Dedifferentiated amniotic fluid mesenchymal stem cell (primary cell): ENCODE measurements around the gene ZXDC.

ENCODE experiments used
- DNase-seq: peaks from one replicate; pipeline ENCODE4 v3.0.0-alpha.2; 2016; ENCODE audit errors: extremely low spot score

The ZXDC gene

GRCh38 chr3:126415661-126416591 is 59.8 kb downstream of the ZXDC start:
- no peak for DNase-seq

- no peak for DNase-seq
Observed at GRCh38 chr3:126414961-126415660, 60.6 kb downstream of the ZXDC start.

DNA sequence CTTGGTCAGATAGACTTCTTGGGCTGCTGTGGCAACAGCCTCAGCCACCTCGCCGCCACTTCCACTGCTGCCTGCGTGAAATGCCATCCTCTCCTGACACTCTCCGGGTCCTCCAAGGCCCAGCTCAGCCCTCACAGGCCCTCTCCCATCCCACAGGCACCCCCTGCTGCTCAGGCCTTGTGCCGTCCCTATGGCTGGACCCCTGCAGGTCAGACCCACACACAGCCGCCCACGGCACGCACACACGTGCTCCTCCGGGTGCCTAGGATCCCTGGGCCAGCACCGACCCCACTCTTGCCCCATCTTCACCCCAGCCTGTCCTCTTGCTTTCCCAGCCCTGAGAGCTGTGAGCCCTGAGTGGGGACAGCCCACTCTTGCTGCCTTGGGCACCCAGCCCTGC is 61.3 kb downstream of the ZXDC start:
- no peak for DNase-seq

GRCh38 chr3:126413693-126414080 is 62.0 kb downstream of the ZXDC start:
- DNase-seq = no peak

DNA sequence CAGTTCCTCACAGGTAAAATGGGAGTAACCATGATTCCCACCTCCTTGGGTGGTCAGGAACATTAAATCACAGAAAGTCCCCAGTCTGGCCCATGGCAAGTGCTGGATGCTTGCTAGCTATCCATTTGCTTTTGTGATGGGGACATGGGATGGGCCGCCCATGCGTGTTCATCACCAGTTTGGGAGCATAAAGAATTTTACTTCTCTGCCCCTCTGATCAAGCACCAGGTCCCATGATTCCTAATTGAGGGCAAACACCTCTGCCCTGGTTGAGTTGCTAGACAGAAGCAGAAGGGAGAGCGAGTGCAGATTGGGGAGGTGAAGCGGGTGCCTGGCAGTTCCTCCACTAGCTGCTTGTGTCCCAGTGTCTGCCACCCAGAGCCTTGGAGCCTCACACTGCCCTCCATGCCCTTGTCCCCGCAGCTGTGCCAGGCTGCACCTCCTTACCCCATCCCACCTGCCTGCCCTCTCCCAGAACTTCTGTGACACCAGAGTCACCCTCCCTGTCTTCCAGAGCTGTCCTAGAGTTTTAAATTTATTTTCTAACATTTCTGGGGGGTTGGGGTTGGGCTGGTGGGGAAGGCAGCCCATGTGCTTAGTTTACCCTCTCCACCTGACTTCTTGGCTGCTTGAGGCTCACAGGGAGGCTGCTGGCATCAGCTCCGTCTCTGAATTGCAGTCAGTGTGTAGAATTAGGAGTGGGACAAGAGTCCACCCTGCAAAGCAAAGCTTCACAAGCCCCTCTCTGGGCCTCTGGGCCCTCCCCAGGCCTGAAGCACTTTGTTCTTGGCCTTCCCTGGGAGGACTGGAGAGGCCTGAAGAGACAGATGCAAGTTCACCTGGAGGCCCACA is 62.6 kb downstream of the ZXDC start:
- no peak for DNase-seq

- no peak for DNase-seq
Observed at GRCh38 chr3:126408099-126408498, 67.6 kb downstream of the ZXDC start.

GRCh38 chr3:126407412-126408044 is 68.2 kb downstream of the ZXDC start:
- DNase-seq = no peak

- no peak for DNase-seq
Observed at GRCh38 chr3:126406389-126407296, 69.0 kb downstream of the ZXDC start.

DNA sequence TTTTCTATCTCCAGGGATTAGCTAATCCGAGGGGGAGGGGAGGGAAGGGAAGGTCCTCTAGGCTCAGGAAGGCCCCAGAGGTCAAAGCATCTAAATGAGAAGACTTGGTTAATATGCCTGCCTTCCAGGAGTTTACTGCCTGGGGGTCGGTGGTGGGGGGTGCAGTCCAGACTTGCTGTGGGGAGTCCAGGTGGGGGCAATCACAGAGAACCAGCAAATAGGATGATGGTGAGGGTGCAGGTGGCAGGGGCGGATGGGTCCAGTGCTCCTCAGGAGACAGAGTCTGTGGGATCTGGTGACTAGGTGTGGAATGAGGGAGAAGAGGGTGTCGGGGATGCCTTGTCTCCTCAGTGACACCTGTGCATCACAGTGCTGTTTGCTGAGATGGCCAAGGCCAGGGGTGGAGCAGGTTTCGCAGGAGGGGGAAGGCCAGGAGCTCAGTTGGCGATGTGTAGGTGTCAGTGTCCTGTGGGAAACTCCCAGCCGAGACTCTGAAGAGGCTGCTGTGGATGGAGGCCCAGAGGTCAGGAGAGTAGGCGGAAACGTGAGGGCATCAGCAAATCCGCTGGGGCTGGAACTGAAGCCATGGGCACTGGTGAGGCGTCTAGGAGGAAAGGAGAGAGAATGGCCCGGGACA is 72.9 kb downstream of the ZXDC start:
- DNase-seq = no peak

- DNase-seq = no peak
Observed at GRCh38 chr3:126402178-126402577, 73.5 kb downstream of the ZXDC start.

DNA sequence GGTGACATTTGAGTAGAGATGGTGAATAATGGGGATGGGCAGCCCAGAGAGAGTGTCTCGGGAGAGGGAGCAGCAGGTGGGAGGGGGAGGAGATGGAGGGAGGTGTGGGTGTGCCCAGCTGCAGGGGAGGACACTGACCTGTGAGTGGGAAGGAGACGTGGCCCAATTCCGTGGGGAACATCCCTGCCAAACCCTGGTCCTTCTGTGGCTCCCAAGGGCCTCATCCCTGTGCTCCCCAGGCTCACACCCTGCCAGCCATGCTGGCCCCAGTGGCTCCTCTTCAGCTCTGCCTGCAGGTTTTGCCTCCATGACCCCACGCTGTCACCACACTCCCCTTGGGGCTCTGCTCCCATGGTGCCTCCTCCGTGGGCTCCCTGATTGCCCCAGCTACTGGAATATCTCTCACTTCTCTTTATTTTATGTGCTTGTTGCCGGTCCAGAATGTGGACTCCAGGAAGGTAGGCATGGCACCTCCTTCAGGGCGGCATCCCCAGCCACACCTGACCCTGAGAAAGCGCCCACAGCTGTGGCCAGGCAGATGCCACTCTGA is 74.0 kb downstream of the ZXDC start:
- DNase-seq = no peak

GRCh38 chr3:126399756-126400155 is 75.9 kb downstream of the ZXDC start:
- no peak for DNase-seq

GRCh38 chr3:126399351-126399735 is 76.3 kb downstream of the ZXDC start:
- no peak for DNase-seq

DNA sequence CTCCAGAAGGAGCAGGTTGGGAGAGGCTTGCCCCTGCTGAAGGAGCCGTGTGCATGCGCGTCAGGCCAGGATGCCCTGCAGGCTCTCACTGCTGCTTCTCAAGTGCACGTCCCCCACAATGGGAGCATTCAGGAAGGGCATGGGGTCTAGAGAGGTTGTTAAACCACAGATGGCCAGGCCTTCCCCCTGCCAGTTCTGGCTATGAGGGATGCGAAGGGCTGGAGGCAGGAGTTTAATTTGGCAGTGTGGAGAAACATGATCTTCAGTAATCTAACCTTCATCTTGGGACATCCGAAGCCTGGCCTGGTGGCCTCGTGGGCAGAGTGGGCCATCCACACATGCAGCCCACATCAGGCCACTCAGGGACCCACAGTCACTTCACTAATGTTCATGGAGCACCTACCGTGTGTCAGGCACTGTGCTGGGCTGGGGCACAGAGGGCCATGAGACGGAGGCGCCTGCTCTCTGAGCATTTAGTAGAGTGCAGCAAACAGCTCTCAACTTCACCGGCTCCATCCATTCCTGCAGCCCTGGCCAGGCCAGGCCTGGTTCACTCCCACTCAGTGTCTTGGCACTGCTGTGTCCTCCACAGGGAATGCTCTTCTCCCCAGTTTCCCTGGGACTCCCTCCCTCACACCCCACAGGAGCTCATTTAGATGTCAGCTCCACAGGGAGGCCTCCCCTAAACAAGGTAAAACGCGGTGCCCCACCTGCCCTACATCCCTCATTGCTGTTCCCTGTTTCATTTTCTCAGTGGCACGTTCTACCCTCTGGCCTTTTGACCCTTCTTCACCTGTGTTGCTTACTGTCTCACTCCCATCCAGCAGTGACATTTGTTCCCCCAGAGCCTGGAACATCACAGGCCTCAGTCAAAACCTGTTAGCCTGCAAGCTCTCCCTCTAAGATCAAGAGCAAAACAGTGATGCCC is 77.0 kb downstream of the ZXDC start:
- no peak for DNase-seq

DNA sequence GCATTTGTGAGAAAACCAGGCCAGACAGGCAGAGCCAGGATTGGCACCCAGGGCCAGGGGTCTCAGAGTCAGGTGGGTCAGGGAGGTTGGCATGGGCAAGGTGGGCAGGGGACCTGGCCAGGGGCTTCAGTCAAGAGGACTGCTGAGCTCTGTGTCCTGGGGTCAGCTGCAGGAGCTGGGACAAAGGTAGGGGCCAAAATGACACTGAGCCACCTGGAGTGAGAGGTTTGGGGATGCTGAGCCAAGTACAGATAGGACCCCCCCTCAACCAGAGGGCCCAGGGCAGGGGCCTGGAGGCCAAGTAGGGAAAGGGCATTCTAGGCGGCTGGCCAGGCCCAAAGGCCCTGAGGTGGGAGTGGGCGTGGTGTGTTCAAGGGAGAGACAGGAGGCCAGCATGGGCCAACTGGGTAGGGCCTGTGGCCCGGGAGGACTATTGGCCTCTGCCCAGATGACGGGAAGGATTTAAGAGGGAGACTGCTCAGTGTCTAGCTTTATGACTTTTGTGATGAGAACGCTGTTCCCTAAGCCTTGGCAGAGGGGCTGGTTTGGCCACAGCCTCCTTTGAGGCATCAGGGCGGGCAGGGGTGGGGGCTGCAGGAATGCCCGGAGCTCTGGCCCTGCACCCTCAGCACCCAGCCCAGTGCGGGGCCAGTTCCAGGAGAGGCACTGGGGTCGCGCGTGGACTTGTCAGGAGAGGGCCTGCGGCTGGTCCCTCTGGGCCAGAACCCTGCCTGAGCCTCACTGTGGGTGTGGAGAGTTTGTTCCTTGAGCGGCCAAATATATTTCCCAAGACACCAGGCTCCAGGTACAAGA is 77.9 kb downstream of the ZXDC start:
- DNase-seq = no peak

DNA sequence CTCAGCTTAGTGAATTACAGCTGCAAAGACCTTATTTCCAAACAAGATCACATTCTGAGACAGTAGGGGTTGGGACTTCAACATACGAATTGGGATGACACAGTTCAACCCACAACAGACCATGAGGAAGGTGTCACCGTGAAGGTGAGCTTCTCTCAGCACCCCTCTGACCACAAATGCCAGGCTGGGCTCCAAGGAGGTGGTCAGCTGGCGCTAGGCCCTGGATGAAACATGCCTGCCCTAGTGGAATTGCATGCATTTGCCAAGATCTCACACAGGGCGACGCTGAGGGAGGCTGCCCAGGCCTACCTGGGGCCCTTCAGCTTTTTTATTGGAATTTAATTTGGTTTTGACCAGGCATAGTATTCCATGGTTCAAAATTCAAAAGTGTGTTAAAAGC is 79.2 kb downstream of the ZXDC start:
- no peak for DNase-seq

DNA sequence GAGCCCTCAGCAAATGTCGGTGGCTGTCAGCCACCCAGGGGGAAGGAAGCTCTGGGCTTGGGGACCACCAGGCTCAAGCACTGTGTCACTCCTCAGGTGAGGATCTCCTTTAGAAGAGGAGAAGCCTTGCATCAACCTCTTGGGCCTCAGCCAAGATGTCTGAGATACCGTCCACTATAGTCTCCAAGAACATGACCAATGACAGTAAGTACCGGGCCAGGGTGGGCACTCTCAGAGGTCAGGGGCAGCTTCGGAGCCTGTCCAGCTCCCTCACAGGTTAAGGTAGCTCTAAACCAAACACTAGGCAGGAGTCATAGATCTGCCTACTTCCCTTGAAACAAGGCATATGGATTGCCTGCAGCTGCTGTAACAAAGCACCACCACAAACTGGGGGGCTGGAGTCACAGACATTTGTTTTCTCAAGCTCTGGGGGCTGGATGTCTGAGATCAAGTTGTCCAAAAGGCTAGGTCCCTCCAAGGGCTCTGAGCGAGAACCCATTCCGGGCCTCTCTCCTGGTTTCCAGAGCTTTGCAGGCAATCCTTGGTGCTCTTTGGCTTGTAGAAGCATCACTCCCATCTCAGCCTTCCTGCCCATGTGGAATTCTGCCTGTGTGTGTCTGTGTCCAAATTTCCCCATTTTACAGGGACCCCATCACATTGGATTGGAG is 79.7 kb downstream of the ZXDC start:
- DNase-seq = no peak

GRCh38 chr3:126394977-126395321 is 80.7 kb downstream of the ZXDC start:
- DNase-seq = no peak
